Keratinocyte (primary cell): ENCODE data around the gene ZNF792. TPM values are rescaled to one million over a fixed set of nuclear protein-coding genes. Genes with fewer than 3 reads are reported as not detected.
"Not testable (repeated sequence)": the region's sequence is repeated elsewhere in the genome, so short reads cannot be mapped to it uniquely, and the experiment has no call there.

Experiments used
- DNase-seq: peaks from one replicate; pipeline ENCODE4 v3.0.0-alpha.2; 2011; ENCODE audit warnings: low read depth, missing footprints, low spot score
- FAIRE-seq: peaks from 2 replicates; lab custom pipeline; 2011; peaks lifted over from hg19 to GRCh38; lab: Jason Lieb, UNC
- H2AFZ ChIP-seq: 2 replicates; pipeline ENCODE4 v1.6.0; 2012; ENCODE audit warnings: low read length, control low read depth, inconsistent platforms; ENCODE audit not compliant: control insufficient read depth
- H3K27ac ChIP-seq: 2 replicates; pipeline ENCODE4 v1.5.1; 2011; ENCODE audit warnings: low read length; ENCODE audit not compliant: control insufficient read depth, insufficient read depth
- H3K27me3 ChIP-seq: 3 replicates; pipeline ENCODE4 v1.6.0; 2011; ENCODE audit warnings: low read length; ENCODE audit not compliant: control insufficient read depth, insufficient read depth; ENCODE audit errors: extremely low read depth
- H3K36me3 ChIP-seq, 2 experiments: 2 replicates in 1 of 2; 3 replicates in 1 of 2; pipeline ENCODE4 v1.5.1; 2011; ENCODE audit warnings: low read length in 2 of 2, mild to moderate bottlenecking in 1 of 2; ENCODE audit not compliant: control insufficient read depth in 2 of 2, insufficient read depth in 2 of 2; ENCODE audit errors: extremely low read depth in 1 of 2
- H3K4me1 ChIP-seq: 3 replicates; pipeline ENCODE4 v1.5.1; 2011; ENCODE audit warnings: low read length; ENCODE audit not compliant: control insufficient read depth, insufficient read depth; ENCODE audit errors: extremely low read depth
- H3K4me2 ChIP-seq: 3 replicates; pipeline ENCODE4 v1.6.0; 2011; ENCODE audit warnings: low read depth, low read length; ENCODE audit not compliant: control insufficient read depth, insufficient read depth; ENCODE audit errors: extremely low read depth
- H3K4me3 ChIP-seq, 3 experiments: fragments of 200-600 bp in 1 of 3; sonication (generic) in 1 of 3; 2 replicates in 2 of 3; 3 replicates in 1 of 3; pipeline ENCODE4 v1.5.1; 2011 to 2016; ENCODE audit warnings: low read length in 3 of 3, mild to moderate bottlenecking in 3 of 3, control low read depth in 2 of 3, inconsistent platforms in 1 of 3, low read depth in 1 of 3, mixed read lengths in 1 of 3, mixed run types in 1 of 3, moderate library complexity in 1 of 3; ENCODE audit not compliant: control insufficient read depth in 2 of 3, insufficient read depth in 2 of 3; ENCODE audit errors: extremely low read depth in 1 of 3
- H3K79me2 ChIP-seq: 2 replicates; pipeline ENCODE4 v1.6.0; 2012; ENCODE audit warnings: low read length; ENCODE audit not compliant: control insufficient read depth, insufficient read depth
- H3K9ac ChIP-seq: 3 replicates; pipeline ENCODE4 v1.6.0; 2011; ENCODE audit warnings: low read length; ENCODE audit not compliant: control insufficient read depth, insufficient read depth; ENCODE audit errors: extremely low read depth
- H3K9me1 ChIP-seq: 3 replicates; pipeline ENCODE4 v1.6.0; 2011; ENCODE audit warnings: low read length; ENCODE audit not compliant: control insufficient read depth, insufficient read depth; ENCODE audit errors: extremely low read depth
- H3K9me3 ChIP-seq: 2 replicates; pipeline ENCODE4 v1.5.1; 2012; ENCODE audit warnings: low read depth, low read length; ENCODE audit not compliant: control insufficient read depth
- H4K20me1 ChIP-seq: 3 replicates; pipeline ENCODE4 v1.6.0; 2011; ENCODE audit warnings: low read length; ENCODE audit not compliant: control insufficient read depth, insufficient read depth; ENCODE audit errors: extremely low read depth
- EZH2 ChIP-seq: IDR thresholded peaks from one replicate; pipeline ENCODE4 v1.6.1; 2012; ENCODE audit warnings: inconsistent platforms, mild to moderate bottlenecking, low read length, moderate library complexity
- dilution Hi-C: fragments of 300-500 bp; cut with MboI; formaldehyde crosslinking; loops from one replicate; pipeline ENCODE4 v1.7.0; 2020; ENCODE audit warnings: low sequenced_read_pairs; ENCODE audit not compliant: extremely low pct_ligation_motif_present
- polyA plus RNA-seq, 5 experiments: library from polyadenylated mRNA; depleted of rRNA in 3 of 5; stranded (reverse) in 3 of 5; stranded (forward) in 1 of 5; unstranded in 1 of 5; fragments of >200 nt; gene quantifications; 1 replicate in 1 of 5; 2 replicates in 3 of 5; 3 replicates in 1 of 5; pipeline versions ENCODE4 v1.2.1 to v1.2.3, GENCODE V29; 2011 to 2012; ENCODE audit warnings: missing spikeins in 2 of 5, low read depth in 1 of 5, low replicate concordance in 1 of 5
- TF ChIP-seq, protein P1 (sequence below), 3 experiments: IDR thresholded peaks in 1 of 3; conservative IDR thresholded peaks in 1 of 3; optimal IDR thresholded peaks in 1 of 3; 2 replicates in 2 of 3; 3 replicates in 1 of 3; pipeline versions ENCODE3 to v1.5.1; 2011; ENCODE audit warnings: low read length in 3 of 3, mild to moderate bottlenecking in 3 of 3, moderate library complexity in 2 of 3, control low read depth in 1 of 3, inconsistent platforms in 1 of 3; ENCODE audit not compliant: insufficient read depth in 2 of 3; ENCODE audit errors: extremely low read depth in 1 of 3

ZNF792 gene
- polyA plus RNA-seq, 1 donor (not counting 4 experiments of a cell fraction or from before 2014, with no cell fraction given): 1.9 TPM

DNA sequence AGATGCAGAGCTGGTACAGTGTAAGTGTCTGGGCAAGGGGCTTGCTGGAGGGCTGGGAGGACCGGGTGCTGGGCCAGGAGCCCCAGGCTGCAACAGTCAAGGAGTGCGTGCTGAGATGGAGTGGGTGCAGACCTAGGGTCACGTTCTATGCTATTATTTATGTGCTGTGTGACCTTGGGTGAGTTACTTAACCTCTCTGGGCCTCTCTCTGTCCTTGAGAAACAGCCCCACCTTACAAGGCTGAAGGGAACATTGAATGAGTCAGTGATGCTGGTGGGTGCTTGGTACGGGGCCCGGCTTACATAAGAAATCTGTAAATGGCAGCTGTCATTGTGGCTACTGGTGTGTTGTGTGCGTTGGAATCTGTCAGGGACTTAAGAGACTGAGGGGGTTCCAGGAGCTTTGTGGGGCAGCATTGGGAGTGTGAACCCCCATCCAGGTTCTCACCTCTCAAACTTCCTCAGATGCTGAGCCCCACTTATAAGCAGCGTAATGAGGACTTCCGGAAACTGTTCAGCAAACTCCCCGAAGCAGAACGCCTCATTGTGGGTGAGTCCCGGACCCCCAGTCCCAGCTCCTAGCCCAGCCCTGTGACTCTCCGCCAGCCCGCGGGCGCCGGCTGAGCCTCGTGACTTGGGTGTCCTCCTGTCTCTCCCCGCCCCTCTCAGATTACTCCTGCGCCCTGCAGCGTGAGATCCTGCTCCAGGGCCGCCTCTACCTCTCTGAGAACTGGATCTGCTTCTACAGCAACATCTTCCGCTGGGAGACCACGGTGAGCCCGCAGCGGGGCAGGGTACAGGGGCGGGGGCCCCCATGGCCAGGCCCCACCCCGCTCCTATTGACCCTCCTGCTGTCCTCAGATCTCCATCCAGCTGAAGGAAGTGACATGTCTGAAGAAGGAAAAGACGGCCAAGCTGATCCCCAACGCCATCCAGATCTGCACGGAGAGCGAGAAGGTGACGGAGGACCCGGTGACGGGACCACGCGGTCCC, 45.7 kb upstream of the ZNF792 start:
- H3K36me3 ChIP-seq: peaks cover 16 to 17% of the 10 kb centered on the region in 2 experiments
- no peak overlapping the region for H3K27ac ChIP-seq
- peaks cover 3% of the 10 kb centered on the region for H3K79me2 ChIP-seq
- no peaks in the 10 kb centered on the region for H3K4me1 ChIP-seq
- no peak overlapping the region for H3K4me2 ChIP-seq
- FAIRE-seq: no peak
- peaks cover 2% of the 10 kb centered on the region for H4K20me1 ChIP-seq
- no peak overlapping the region for H3K4me3 ChIP-seq
- no peaks in the 10 kb centered on the region for H3K9me1 ChIP-seq
- dilution Hi-C loops: no loop called here
- H3K27me3 ChIP-seq: no peaks in the 10 kb centered on the region
- H3K9ac ChIP-seq: no peak overlapping the region
- no peak for DNase-seq
- TF ChIP-seq EZH2: no peak
- TF ChIP-seq, protein P1, sequence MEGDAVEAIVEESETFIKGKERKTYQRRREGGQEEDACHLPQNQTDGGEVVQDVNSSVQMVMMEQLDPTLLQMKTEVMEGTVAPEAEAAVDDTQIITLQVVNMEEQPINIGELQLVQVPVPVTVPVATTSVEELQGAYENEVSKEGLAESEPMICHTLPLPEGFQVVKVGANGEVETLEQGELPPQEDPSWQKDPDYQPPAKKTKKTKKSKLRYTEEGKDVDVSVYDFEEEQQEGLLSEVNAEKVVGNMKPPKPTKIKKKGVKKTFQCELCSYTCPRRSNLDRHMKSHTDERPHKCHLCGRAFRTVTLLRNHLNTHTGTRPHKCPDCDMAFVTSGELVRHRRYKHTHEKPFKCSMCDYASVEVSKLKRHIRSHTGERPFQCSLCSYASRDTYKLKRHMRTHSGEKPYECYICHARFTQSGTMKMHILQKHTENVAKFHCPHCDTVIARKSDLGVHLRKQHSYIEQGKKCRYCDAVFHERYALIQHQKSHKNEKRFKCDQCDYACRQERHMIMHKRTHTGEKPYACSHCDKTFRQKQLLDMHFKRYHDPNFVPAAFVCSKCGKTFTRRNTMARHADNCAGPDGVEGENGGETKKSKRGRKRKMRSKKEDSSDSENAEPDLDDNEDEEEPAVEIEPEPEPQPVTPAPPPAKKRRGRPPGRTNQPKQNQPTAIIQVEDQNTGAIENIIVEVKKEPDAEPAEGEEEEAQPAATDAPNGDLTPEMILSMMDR (optimal IDR thresholded peaks at IDR 0.05 in 1 of 3, IDR thresholded peaks at IDR 0.05 in 1 of 3, conservative IDR thresholded peaks at IDR 0.05 in 1 of 3; ENCODE audit: extremely low read depth in 1 of 3, insufficient read depth in 2 of 3, low read length in 3 of 3): no peak
- no peak overlapping the region for H2AFZ ChIP-seq
- H3K9me3 ChIP-seq: no peaks in the 10 kb centered on the region

DNA sequence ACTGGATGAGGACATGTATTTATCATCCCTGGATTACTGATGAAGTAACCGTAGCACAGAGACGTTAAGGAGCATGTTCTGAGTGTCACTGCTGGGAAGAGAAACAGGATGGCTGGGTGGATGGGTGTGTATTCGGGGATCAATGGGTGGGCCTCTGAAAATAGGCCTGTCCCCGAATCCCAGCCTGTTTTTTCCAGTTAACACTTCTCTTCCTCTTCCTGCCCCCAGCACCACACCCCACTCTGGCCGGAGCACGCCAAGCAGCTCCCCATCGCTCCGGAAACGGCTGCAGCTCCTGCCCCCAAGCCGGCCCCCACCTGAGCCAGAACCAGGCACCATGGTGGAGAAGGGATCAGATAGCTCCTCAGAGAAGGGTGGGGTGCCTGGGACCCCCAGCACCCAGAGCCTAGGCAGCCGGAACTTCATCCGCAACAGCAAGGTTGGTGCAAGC, 44.9 kb upstream of the ZNF792 start:
- Histone ChIP-seq H3K9ac (no peak overlapping the region), H3K27me3 (no peaks in the 10 kb centered on the region), H3K79me2 (peaks cover 10% of the 10 kb centered on the region), H3K27ac (no peak overlapping the region), H3K4me1 (no peaks in the 10 kb centered on the region), H3K36me3 (peaks cover 14 to 16% of the 10 kb centered on the region in 2 experiments), H3K4me3 (no peak overlapping the region), H3K4me2 (no peak overlapping the region), H3K9me3 (no peaks in the 10 kb centered on the region), H2AFZ (no peak overlapping the region), H4K20me1 (peaks cover 2% of the 10 kb centered on the region), H3K9me1 (no peaks in the 10 kb centered on the region)
- no peak for TF ChIP-seq EZH2
- TF ChIP-seq, protein P1 (optimal IDR thresholded peaks at IDR 0.05 in 1 of 3, IDR thresholded peaks at IDR 0.05 in 1 of 3, conservative IDR thresholded peaks at IDR 0.05 in 1 of 3; ENCODE audit: extremely low read depth in 1 of 3, insufficient read depth in 2 of 3, low read length in 3 of 3): no peak
- dilution Hi-C loops: no loop called here
- DNase-seq (no peak), FAIRE-seq (no peak)

DNA sequence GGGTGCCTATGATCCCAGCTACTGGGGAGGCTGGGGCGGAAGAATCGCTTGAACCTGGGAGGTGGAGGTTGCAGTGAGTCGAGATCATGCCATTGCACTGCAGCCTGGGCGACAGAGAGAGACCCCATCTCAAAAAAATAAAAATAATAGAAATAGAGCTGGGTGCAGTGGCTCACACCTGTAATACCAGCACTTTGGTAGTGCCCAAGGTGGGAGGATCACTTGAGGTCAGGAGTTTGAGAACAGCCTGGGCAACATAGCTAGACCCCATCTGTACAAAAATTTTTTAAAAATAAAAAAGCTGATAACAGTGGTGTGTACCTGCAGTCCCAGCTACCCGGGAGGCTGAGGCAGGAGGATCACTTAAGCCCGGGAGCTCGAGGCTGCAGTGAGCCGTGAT, 43.4 kb upstream of the ZNF792 start:
- H3K27me3 ChIP-seq, H3K4me2 ChIP-seq, H3K9me3 ChIP-seq, DNase-seq, H4K20me1 ChIP-seq, H3K4me3 ChIP-seq, FAIRE-seq, H3K9ac ChIP-seq, H3K4me1 ChIP-seq, H2AFZ ChIP-seq, H3K27ac ChIP-seq, dilution Hi-C loops, H3K9me1 ChIP-seq: not testable (repeated sequence)
- H3K36me3 ChIP-seq: peaks cover 12 to 22% of the 10 kb centered on the region in 2 experiments
- H3K79me2 ChIP-seq: peaks cover 22% of the 10 kb centered on the region
